ENCODE data around the gene C4B.
"Not testable (repeated sequence)": the region's sequence is repeated elsewhere in the genome, so short reads cannot be mapped to it uniquely, and the experiment has no call there.

C4B gene

GRCh38 chr6:32014547-32014946, at the start of gene C4B:
Gene C4B, plus strand, starts transcription at chr6:32014795. Its CDS starts 51 bp downstream, at chr6:32014846.
- not testable (repeated sequence) for DNase-seq

GRCh38 chr6:31965700-31966099, 48.9 kb upstream of the C4B start:
- no peak for DNase-seq

GRCh38 chr6:31966506-31966905, 48.1 kb upstream of the C4B start:
- DNase-seq, result no peak

GRCh38 chr6:31966997-31967925, 47.3 kb upstream of the C4B start:
- no peak for DNase-seq

- DNase-seq, result no peak
These were observed 46.7 kb upstream of the C4B start for GRCh38 chr6:31967926-31968320.

- no peak for DNase-seq
These were observed 46.3 kb upstream of the C4B start for GRCh38 chr6:31968326-31968725.

- DNase-seq, result no peak
These were observed 45.5 kb upstream of the C4B start for GRCh38 chr6:31968791-31969711.

GRCh38 chr6:31969712-31970603, 44.6 kb upstream of the C4B start:
- DNase-seq, result no peak

GRCh38 chr6:31970604-31971271, 43.9 kb upstream of the C4B start:
- no peak for DNase-seq

GRCh38 chr6:31971279-31971992, 43.2 kb upstream of the C4B start:
- DNase-seq, result no peak

- peak; percentile 99 for DNase-seq
These were observed 42.4 kb upstream of the C4B start, which contains the start of gene DXO for GRCh38 chr6:31971993-31972708. Gene DXO, minus strand, starts transcription at chr6:31972138. Its CDS starts 463 bp downstream, at chr6:31971675.

- DNase-seq, result peak in 1 of 2 donors; percentile 14
These were observed 41.8 kb upstream of the C4B start for GRCh38 chr6:31972709-31973350.

- DNase-seq, result not testable (repeated sequence)
These were observed 38.5 kb upstream of the C4B start for GRCh38 chr6:31976065-31976464.

- DNase-seq, result no peak
These were observed 36.7 kb upstream of the C4B start for GRCh38 chr6:31977816-31978431.

GRCh38 chr6:31978831-31979230, 35.8 kb upstream of the C4B start:
- DNase-seq, result no peak

- no peak for DNase-seq
These were observed 35.2 kb upstream of the C4B start for GRCh38 chr6:31979238-31979898.

GRCh38 chr6:31980195-31980876, 34.3 kb upstream of the C4B start:
- not testable (repeated sequence) for DNase-seq

- DNase-seq, result not testable (repeated sequence)
These were observed 33.6 kb upstream of the C4B start for GRCh38 chr6:31980998-31981397.

Data from CD4-positive, alpha-beta T cell treated with Interleukin-1 beta for 1 hour (primary cell).